Loucy (cell line): ENCODE results near the gene FCHSD2.
A peak's percentile ranks its signal among the peaks of the same experiment; 100 is the strongest.

ENCODE experiments used
- H2AFZ ChIP-seq: fragments of 200-600 bp; sonication (generic); 2 replicates; pipeline ENCODE4 v1.6.0; 2016; ENCODE audit warnings: antibody characterized with exemption, mild to moderate bottlenecking, low read length, moderate library complexity
- H3F3A ChIP-seq: fragments of 200-600 bp; 2 replicates; pipeline ENCODE4 v1.6.0; 2016; ENCODE audit warnings: antibody characterized with exemption, low read depth, mild to moderate bottlenecking
- H3K27me3 ChIP-seq: fragments of 200-600 bp; sonication (generic); 2 replicates; pipeline ENCODE4 v1.6.1; 2014; ENCODE audit warnings: low read length, mild to moderate bottlenecking; ENCODE audit not compliant: insufficient read depth, poor library complexity, severe bottlenecking
- H3K36me3 ChIP-seq: fragments of 200-600 bp; sonication (generic); 2 replicates; pipeline ENCODE4 v1.6.1; 2016; ENCODE audit warnings: low read length; ENCODE audit not compliant: insufficient read depth
- H3K4me1 ChIP-seq: fragments of 200-600 bp; sonication (generic); 2 replicates; pipeline ENCODE4 v1.5.1; 2014; ENCODE audit warnings: low read length, mild to moderate bottlenecking; ENCODE audit not compliant: insufficient read depth, poor library complexity, severe bottlenecking
- H3K4me2 ChIP-seq: fragments of 200-600 bp; sonication (generic); 2 replicates; pipeline ENCODE4 v1.6.0; 2014; ENCODE audit warnings: antibody characterized with exemption, low read length, low read depth, mild to moderate bottlenecking; ENCODE audit not compliant: poor library complexity, severe bottlenecking
- H3K4me3 ChIP-seq: fragments of 200-600 bp; sonication (generic); 2 replicates; pipeline ENCODE4 v1.5.1; 2014; ENCODE audit warnings: low read length, mild to moderate bottlenecking, mixed read lengths; ENCODE audit not compliant: poor library complexity, severe bottlenecking
- H3K79me2 ChIP-seq: fragments of 200-600 bp; sonication (generic); 2 replicates; pipeline ENCODE4 v1.6.1; 2014; ENCODE audit warnings: low read length; ENCODE audit not compliant: insufficient read depth
- H3K9ac ChIP-seq: fragments of 200-600 bp; sonication (generic); 2 replicates; pipeline ENCODE4 v1.6.0; 2014; ENCODE audit warnings: mild to moderate bottlenecking, low read depth, low read length, moderate library complexity; ENCODE audit not compliant: poor library complexity, severe bottlenecking
- H3K9me2 ChIP-seq: fragments of 200-600 bp; sonication (generic); replicated peaks from 2 replicates; pipeline ENCODE4 v1.6.1; 2016; ENCODE audit warnings: low read depth, low read length, mixed read lengths
- H3K9me3 ChIP-seq: fragments of 200-600 bp; sonication (generic); 2 replicates; pipeline ENCODE4 v1.6.1; 2014; ENCODE audit warnings: mild to moderate bottlenecking, antibody characterized with exemption, low read length, low read depth; ENCODE audit not compliant: insufficient read depth
- H4K20me1 ChIP-seq: fragments of 200-600 bp; sonication (generic); 2 replicates; pipeline ENCODE4 v1.6.0; 2014; ENCODE audit warnings: antibody characterized with exemption, low read length, mild to moderate bottlenecking; ENCODE audit not compliant: insufficient read depth, poor library complexity, severe bottlenecking
- CTCF ChIP-seq: fragments of 200-600 bp; sonication (generic); conservative IDR thresholded peaks from 2 replicates; pipeline ENCODE4 v1.5.1; 2014; ENCODE audit warnings: mild to moderate bottlenecking, antibody characterized with exemption, low read length
- EZH2phosphoT487 ChIP-seq: fragments of 200-600 bp; IDR thresholded peaks from 2 replicates; pipeline ENCODE4 v1.6.1; 2018; ENCODE audit warnings: antibody characterized with exemption, mild to moderate bottlenecking, moderate library complexity, borderline replicate concordance

The FCHSD2 gene

GRCh38 chr11:72798361-72798760 is 343.8 kb downstream of the FCHSD2 start:
- Histone ChIP-seq H3K27me3 (no peaks in the 10 kb centered on the region), H3K9ac (no peak overlapping the region), H3K4me3 (no peak overlapping the region), H3K4me1 (peaks cover 5% of the 10 kb centered on the region), H3F3A (no peaks in the 10 kb centered on the region), H3K36me3 (no peaks in the 10 kb centered on the region), H3K9me2 (no peaks in the 10 kb centered on the region), H2AFZ (no peak overlapping the region; the same call in 1 of the 2 replicates), H3K4me2 (no peak overlapping the region), H3K9me3 (no peaks in the 10 kb centered on the region), H4K20me1 (no peaks in the 10 kb centered on the region), H3K79me2 (no peaks in the 10 kb centered on the region)
- TF ChIP-seq CTCF, result no peak
- no peak for TF ChIP-seq EZH2phosphoT487

- no peaks in the 10 kb centered on the region for H3K27me3 ChIP-seq
- TF ChIP-seq CTCF, result peak; percentile 94
- no peak for TF ChIP-seq EZH2phosphoT487
- no peaks in the 10 kb centered on the region for H3K36me3 ChIP-seq
- no peaks in the 10 kb centered on the region for H3K9me3 ChIP-seq
- no peaks in the 10 kb centered on the region for H3K9me2 ChIP-seq
- H3F3A ChIP-seq, result no peaks in the 10 kb centered on the region
- peak within 1 kb of the TSS; percentile 80 for H3K4me3 ChIP-seq
- peaks cover 28% of the 10 kb centered on the region for H3K4me1 ChIP-seq
- peak within 1 kb of the TSS; percentile 69 for H3K9ac ChIP-seq
- peak within 1 kb of the TSS; percentile 71 for H3K4me2 ChIP-seq
- peaks cover 10% of the 10 kb centered on the region for H3K79me2 ChIP-seq
- H4K20me1 ChIP-seq, result no peaks in the 10 kb centered on the region
- peak within 1 kb of the TSS; percentile 92 for H2AFZ ChIP-seq
These were observed 348.4 kb downstream of the FCHSD2 start, which contains the start of gene STARD10 for GRCh38 chr11:72793425-72794367. STARD10 (minus strand) TSS chr11:72794047; CDS start chr11:72781181, 12,866 bp downstream.

DNA sequence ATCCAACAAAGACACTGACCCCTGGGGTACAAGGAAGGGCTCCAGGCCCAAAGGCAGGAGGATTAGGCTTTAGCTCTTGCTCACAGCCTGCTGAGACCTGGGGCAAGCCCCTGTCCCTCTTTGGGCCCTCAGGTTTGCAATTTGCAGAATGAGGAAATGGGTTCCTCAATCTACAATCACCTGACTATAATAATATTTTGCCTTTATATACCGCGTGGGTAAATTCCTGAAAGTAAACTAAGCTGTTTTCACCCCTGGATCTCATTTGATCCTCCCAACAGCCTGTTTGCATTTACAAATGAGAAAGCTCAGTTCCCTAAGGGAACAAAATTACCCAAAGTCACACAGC is 349.1 kb downstream of the FCHSD2 start:
- TF ChIP-seq CTCF (no peak), EZH2phosphoT487 (no peak)
- H3K9ac ChIP-seq, result peak overlapping the region; percentile 69
- H3K4me3 ChIP-seq, result peak overlapping the region; percentile 80
- H3K4me1 ChIP-seq, result peaks cover 31% of the 10 kb centered on the region
- H3K4me2 ChIP-seq, result peak overlapping the region; percentile 71
- H3K27me3 ChIP-seq, result no peaks in the 10 kb centered on the region
- no peaks in the 10 kb centered on the region for H3F3A ChIP-seq
- no peaks in the 10 kb centered on the region for H4K20me1 ChIP-seq
- H3K36me3 ChIP-seq, result no peaks in the 10 kb centered on the region
- no peaks in the 10 kb centered on the region for H3K9me2 ChIP-seq
- no peaks in the 10 kb centered on the region for H3K9me3 ChIP-seq
- H2AFZ ChIP-seq, result peak overlapping the region; percentile 59
- H3K79me2 ChIP-seq, result peaks cover 10% of the 10 kb centered on the region
